ENCODE data around the gene DOCK4. TPM values are rescaled to one million over a fixed set of nuclear protein-coding genes. Genes with fewer than 3 reads are reported as not detected.

The DOCK4 gene
- total RNA-seq, 1 donor from 2014 or later: 32.2 TPM

DNA sequence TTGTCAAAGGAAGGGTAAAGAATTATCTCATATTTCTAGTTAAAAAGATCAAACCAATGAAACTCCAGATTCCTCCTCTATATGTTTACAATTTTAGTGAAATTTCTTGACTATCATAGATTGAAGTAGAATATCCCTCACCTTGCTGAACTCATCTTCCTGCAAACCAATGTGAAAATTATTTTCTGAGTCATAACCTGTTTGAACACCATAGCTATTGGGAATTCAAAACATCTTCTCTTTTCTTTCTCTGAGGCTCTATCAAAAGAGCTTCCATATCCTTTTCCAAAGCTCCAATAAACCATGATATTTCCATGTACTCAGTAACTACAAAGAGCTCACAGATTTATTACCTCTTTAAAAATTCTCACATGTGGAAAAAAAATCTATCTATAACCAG is 134.3 kb downstream of the DOCK4 start:
- Histone ChIP-seq H3K36me3 (ENCODE audit: insufficient read depth, low read length) (no peaks in the 10 kb centered on the region), H3K27me3 (ENCODE audit: insufficient read depth, low read length) (no peaks in the 10 kb centered on the region), H4K20me1 (ENCODE audit: insufficient read depth, low read length) (no peaks in the 10 kb centered on the region), H3K9me3 (ENCODE audit: insufficient read depth, low read depth, low read length) (peaks cover 3% of the 10 kb centered on the region), H3K4me2 (ENCODE audit: low read length) (peak overlapping the region; percentile 1), H3K4me1 (ENCODE audit: insufficient read depth, low read length) (peaks cover 5% of the 10 kb centered on the region), H2AFZ (ENCODE audit: low read depth, low read length) (no peak overlapping the region), H3K9ac (ENCODE audit: low read length) (no peak overlapping the region), H3K79me2 (ENCODE audit: insufficient read depth, low read length) (no peaks in the 10 kb centered on the region), H3K4me3 (ENCODE audit: insufficient read depth, low read depth, low read length) (no peak overlapping the region), H3K27ac (ENCODE audit: low read depth, low read length) (no peak overlapping the region)
- no peak overlapping the region for H3K27ac Mint-ChIP-seq (ENCODE audit: unreplicated experiment)
- peaks cover 4% of the 10 kb centered on the region for H3K9me3 Mint-ChIP-seq (ENCODE audit: unreplicated experiment)
- TF ChIP-seq, protein P1, sequence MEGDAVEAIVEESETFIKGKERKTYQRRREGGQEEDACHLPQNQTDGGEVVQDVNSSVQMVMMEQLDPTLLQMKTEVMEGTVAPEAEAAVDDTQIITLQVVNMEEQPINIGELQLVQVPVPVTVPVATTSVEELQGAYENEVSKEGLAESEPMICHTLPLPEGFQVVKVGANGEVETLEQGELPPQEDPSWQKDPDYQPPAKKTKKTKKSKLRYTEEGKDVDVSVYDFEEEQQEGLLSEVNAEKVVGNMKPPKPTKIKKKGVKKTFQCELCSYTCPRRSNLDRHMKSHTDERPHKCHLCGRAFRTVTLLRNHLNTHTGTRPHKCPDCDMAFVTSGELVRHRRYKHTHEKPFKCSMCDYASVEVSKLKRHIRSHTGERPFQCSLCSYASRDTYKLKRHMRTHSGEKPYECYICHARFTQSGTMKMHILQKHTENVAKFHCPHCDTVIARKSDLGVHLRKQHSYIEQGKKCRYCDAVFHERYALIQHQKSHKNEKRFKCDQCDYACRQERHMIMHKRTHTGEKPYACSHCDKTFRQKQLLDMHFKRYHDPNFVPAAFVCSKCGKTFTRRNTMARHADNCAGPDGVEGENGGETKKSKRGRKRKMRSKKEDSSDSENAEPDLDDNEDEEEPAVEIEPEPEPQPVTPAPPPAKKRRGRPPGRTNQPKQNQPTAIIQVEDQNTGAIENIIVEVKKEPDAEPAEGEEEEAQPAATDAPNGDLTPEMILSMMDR (IDR thresholded peaks at IDR 0.05; ENCODE audit: insufficient read depth, low read depth, low read length): no peak
- TF ChIP-seq EZH2 (IDR thresholded peaks at IDR 0.05; ENCODE audit: insufficient read depth, low read length): no peak
- H3K27me3 Mint-ChIP-seq (ENCODE audit: low read depth, unreplicated experiment): no peaks in the 10 kb centered on the region
- peaks cover 37% of the 10 kb centered on the region for H3K4me1 Mint-ChIP-seq (ENCODE audit: low read depth, unreplicated experiment)
- H3K36me3 Mint-ChIP-seq (ENCODE audit: low read depth, unreplicated experiment): peaks cover 2% of the 10 kb centered on the region
- no peak for DNase-seq (ENCODE audit: low read depth)
- no peak overlapping the region for H3K4me3 Mint-ChIP-seq (ENCODE audit: unreplicated experiment)
- no peak for FAIRE-seq

- no peaks in the 10 kb centered on the region for H3K27me3 ChIP-seq (ENCODE audit: insufficient read depth, low read length)
- no peak overlapping the region for H2AFZ ChIP-seq (ENCODE audit: low read depth, low read length)
- Mint-ChIP-seq H3K4me3 (ENCODE audit: unreplicated experiment) (no peak overlapping the region), H3K27me3 (ENCODE audit: low read depth, unreplicated experiment) (no peaks in the 10 kb centered on the region), H3K36me3 (ENCODE audit: low read depth, unreplicated experiment) (peaks cover 2% of the 10 kb centered on the region), H3K4me1 (ENCODE audit: low read depth, unreplicated experiment) (peaks cover 37% of the 10 kb centered on the region), H3K9me3 (ENCODE audit: unreplicated experiment) (peaks cover 4% of the 10 kb centered on the region), H3K27ac (ENCODE audit: unreplicated experiment) (no peak overlapping the region)
- H3K36me3 ChIP-seq (ENCODE audit: insufficient read depth, low read length): no peaks in the 10 kb centered on the region
- no peak overlapping the region for H3K27ac ChIP-seq (ENCODE audit: low read depth, low read length)
- no peak overlapping the region for H3K9ac ChIP-seq (ENCODE audit: low read length)
- no peak overlapping the region for H3K4me2 ChIP-seq (ENCODE audit: low read length)
- no peak for TF ChIP-seq EZH2 (IDR thresholded peaks at IDR 0.05; ENCODE audit: insufficient read depth, low read length)
- TF ChIP-seq, protein P1 (IDR thresholded peaks at IDR 0.05; ENCODE audit: insufficient read depth, low read depth, low read length): no peak
- no peaks in the 10 kb centered on the region for H4K20me1 ChIP-seq (ENCODE audit: insufficient read depth, low read length)
- H3K9me3 ChIP-seq (ENCODE audit: insufficient read depth, low read depth, low read length): peaks cover 3% of the 10 kb centered on the region
- no peak overlapping the region for H3K4me3 ChIP-seq (ENCODE audit: insufficient read depth, low read depth, low read length)
- no peak for FAIRE-seq
- H3K79me2 ChIP-seq (ENCODE audit: insufficient read depth, low read length): no peaks in the 10 kb centered on the region
- no peak for DNase-seq (ENCODE audit: low read depth)
- peaks cover 5% of the 10 kb centered on the region for H3K4me1 ChIP-seq (ENCODE audit: insufficient read depth, low read length)
Measured at GRCh38 chr7:112070674-112071256, 135.4 kb downstream of the DOCK4 start.

DNA sequence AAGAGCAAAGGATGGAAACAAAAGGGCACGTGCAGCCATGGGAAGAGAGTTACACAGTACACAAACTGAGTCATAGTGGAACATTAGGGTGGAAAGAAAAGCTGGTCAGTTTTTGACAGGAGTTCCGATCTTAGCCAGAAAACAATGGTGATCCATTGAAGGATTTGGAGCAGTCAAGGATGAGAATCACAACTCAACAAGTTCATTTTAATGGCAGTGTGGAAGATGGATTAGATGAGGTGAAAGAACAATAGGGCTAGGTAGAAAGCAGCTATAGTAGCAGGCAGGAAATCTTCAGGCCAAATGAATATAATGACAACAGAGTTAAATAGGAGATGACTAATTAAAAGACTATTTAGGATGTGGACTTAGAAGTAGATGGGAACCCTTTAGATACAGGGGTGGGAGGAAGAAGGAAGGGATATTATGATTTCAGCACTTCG is 136.3 kb downstream of the DOCK4 start:
- DNase-seq (ENCODE audit: low read depth) (peak; percentile 28), FAIRE-seq (no peak)
- no peak overlapping the region for H3K4me3 ChIP-seq (ENCODE audit: insufficient read depth, low read depth, low read length)
- Mint-ChIP-seq H3K27me3 (ENCODE audit: low read depth, unreplicated experiment) (no peaks in the 10 kb centered on the region), H3K9me3 (ENCODE audit: unreplicated experiment) (peaks cover 4% of the 10 kb centered on the region), H3K4me3 (ENCODE audit: unreplicated experiment) (no peak overlapping the region), H3K36me3 (ENCODE audit: low read depth, unreplicated experiment) (peaks cover 2% of the 10 kb centered on the region), H3K27ac (ENCODE audit: unreplicated experiment) (no peak overlapping the region), H3K4me1 (ENCODE audit: low read depth, unreplicated experiment) (peaks cover 39% of the 10 kb centered on the region)
- no peaks in the 10 kb centered on the region for H3K27me3 ChIP-seq (ENCODE audit: insufficient read depth, low read length)
- H3K36me3 ChIP-seq (ENCODE audit: insufficient read depth, low read length): no peaks in the 10 kb centered on the region
- H2AFZ ChIP-seq (ENCODE audit: low read depth, low read length): no peak overlapping the region
- no peaks in the 10 kb centered on the region for H4K20me1 ChIP-seq (ENCODE audit: insufficient read depth, low read length)
- H3K9ac ChIP-seq (ENCODE audit: low read length): no peak overlapping the region
- H3K27ac ChIP-seq (ENCODE audit: low read depth, low read length): no peak overlapping the region
- H3K79me2 ChIP-seq (ENCODE audit: insufficient read depth, low read length): no peaks in the 10 kb centered on the region
- peaks cover 5% of the 10 kb centered on the region for H3K4me1 ChIP-seq (ENCODE audit: insufficient read depth, low read length)
- H3K9me3 ChIP-seq (ENCODE audit: insufficient read depth, low read depth, low read length): peaks cover 3% of the 10 kb centered on the region
- peak overlapping the region; percentile 4 for H3K4me2 ChIP-seq (ENCODE audit: low read length)
- TF ChIP-seq EZH2 (IDR thresholded peaks at IDR 0.05; ENCODE audit: insufficient read depth, low read length): no peak
- TF ChIP-seq, protein P1 (IDR thresholded peaks at IDR 0.05; ENCODE audit: insufficient read depth, low read depth, low read length): no peak
